HFFc6 (cell line): ENCODE measurements around the gene PCTP. TPM values are rescaled to one million over a fixed set of nuclear protein-coding genes. Genes with fewer than 3 reads are reported as not detected.

Experiments
- DNase-seq: peaks from one replicate; pipeline ENCODE4 v3.0.0-alpha.2; 2018
- H3K27ac Mint-ChIP-seq: 2 replicates; pipeline ENCODE4 v1.8.0; 2020; ENCODE audit warnings: mild to moderate bottlenecking, mixed read lengths
- H3K27me3 Mint-ChIP-seq: 2 replicates; pipeline ENCODE4 v1.8.0; 2021; ENCODE audit warnings: mild to moderate bottlenecking, moderate library complexity, mixed read lengths; ENCODE audit not compliant: insufficient read depth
- H3K36me3 Mint-ChIP-seq: 2 replicates; pipeline ENCODE4 v1.8.0; 2021; ENCODE audit warnings: low read depth, mixed read lengths
- H3K4me1 Mint-ChIP-seq: 2 replicates; pipeline ENCODE4 v1.8.0; 2020; ENCODE audit warnings: low read depth, mixed read lengths
- H3K4me3 Mint-ChIP-seq: 2 replicates; pipeline ENCODE4 v1.8.0; 2020; ENCODE audit warnings: mild to moderate bottlenecking, moderate library complexity, mixed read lengths
- H3K9me3 Mint-ChIP-seq: 2 replicates; pipeline ENCODE4 v1.8.0; 2020; ENCODE audit warnings: mild to moderate bottlenecking, mixed read lengths
- total RNA-seq, 6 experiments: library from RNA; stranded (reverse); fragmentation: NEBNext Ultra II Directional; extraction: Animal tissue kit (Norgen Biotek cat#: 25700); gene quantifications; 2 replicates in 1 of 6; 3 replicates in 5 of 6; pipeline ENCODE4 v1.2.3, GENCODE V29; 2021
- TF ChIP-seq, protein P1 (sequence below): fragments of 200-600 bp; sonication (generic); IDR thresholded peaks from 2 replicates; pipeline ENCODE4 v1.5.0; 2021; ENCODE audit warnings: antibody characterized with exemption, mild to moderate bottlenecking

Gene PCTP
- total RNA-seq, 6 experiments from 2014 or later = 9.7 to 13.5 (median 11.2) TPM

DNA sequence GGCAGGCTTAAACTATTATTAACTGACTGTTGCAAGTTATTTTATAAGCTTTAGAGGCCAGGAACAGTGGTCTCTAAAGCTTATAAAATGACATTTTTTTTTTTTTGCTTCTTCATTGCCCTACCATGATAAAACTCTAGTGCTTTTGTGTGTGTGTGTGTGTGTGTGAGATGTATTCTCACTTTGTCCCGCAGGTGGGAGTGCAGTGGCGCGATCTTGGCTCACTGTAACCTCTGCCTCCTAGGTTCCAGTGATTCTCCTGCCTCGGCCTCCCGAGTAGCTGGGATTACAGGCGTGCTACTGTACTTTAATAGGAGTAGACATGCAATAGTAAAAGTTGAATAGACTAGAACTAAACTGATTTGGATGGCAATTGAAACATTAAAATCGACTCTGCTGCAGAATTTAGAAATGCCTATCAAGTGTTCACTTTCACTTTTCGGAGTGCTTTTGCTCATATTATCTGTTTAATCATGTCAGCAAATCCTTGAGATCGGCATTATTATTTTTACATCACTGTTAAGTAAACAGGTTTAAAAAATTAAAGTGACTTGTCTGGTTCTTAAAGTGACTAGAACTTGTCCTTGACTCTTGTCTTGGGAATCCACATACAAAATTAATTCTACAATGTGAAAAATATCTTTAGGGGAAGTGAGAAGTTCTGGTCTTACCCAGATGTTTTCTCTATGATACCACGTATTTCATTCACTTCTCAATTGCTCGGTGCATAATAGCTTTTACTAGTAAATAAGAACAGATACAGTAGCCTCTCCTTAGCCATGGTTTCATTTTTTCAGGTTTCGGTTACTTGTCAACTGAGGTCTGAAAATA, 8.4 kb upstream of the PCTP start:
- peaks cover 14% of the 10 kb centered on the region; the same call in 1 of the 2 replicates for H3K4me1 Mint-ChIP-seq
- H3K9me3 Mint-ChIP-seq = no peaks in the 10 kb centered on the region
- DNase-seq = no peak
- no peaks in the 10 kb centered on the region for H3K36me3 Mint-ChIP-seq
- peaks cover 10% of the 10 kb centered on the region; the same call in 1 of the 2 replicates for H3K27me3 Mint-ChIP-seq
- TF ChIP-seq, protein P1, sequence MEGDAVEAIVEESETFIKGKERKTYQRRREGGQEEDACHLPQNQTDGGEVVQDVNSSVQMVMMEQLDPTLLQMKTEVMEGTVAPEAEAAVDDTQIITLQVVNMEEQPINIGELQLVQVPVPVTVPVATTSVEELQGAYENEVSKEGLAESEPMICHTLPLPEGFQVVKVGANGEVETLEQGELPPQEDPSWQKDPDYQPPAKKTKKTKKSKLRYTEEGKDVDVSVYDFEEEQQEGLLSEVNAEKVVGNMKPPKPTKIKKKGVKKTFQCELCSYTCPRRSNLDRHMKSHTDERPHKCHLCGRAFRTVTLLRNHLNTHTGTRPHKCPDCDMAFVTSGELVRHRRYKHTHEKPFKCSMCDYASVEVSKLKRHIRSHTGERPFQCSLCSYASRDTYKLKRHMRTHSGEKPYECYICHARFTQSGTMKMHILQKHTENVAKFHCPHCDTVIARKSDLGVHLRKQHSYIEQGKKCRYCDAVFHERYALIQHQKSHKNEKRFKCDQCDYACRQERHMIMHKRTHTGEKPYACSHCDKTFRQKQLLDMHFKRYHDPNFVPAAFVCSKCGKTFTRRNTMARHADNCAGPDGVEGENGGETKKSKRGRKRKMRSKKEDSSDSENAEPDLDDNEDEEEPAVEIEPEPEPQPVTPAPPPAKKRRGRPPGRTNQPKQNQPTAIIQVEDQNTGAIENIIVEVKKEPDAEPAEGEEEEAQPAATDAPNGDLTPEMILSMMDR = no peak
- no peak overlapping the region for H3K27ac Mint-ChIP-seq
- no peak overlapping the region for H3K4me3 Mint-ChIP-seq

DNA sequence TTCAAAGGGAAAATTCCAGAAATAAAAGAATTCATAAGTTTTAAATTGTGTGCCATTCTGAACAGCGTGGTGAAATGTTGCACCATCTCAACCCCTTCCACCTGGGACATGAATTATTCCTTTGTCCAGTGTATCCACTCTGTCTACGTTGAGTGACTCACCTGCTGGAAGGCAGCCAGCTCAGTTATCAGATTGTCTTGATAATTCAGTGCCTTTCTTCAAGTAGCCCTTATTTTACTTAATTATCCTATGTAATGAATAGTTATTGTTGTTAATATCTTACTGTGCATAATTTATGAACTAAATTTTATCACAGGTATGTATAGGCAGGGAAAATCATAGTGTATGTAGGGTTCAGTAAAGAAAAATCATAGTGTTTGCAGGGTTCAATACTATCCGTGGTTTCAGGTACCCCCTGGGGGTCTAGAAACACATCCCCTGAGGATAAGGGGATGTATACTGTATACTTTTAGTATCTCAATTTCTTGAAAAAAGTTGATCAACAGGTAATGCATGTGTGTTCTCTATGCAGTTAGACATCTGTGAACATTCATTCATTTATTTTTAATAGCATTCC, 7.7 kb upstream of the PCTP start:
- Mint-ChIP-seq H3K4me1 (peaks cover 10% of the 10 kb centered on the region; the same call in 1 of the 2 replicates), H3K27ac (no peak overlapping the region), H3K36me3 (no peaks in the 10 kb centered on the region), H3K9me3 (no peaks in the 10 kb centered on the region), H3K27me3 (peaks cover 10% of the 10 kb centered on the region; the same call in 1 of the 2 replicates), H3K4me3 (no peak overlapping the region)
- no peak for DNase-seq
- TF ChIP-seq, protein P1 = no peak

DNA sequence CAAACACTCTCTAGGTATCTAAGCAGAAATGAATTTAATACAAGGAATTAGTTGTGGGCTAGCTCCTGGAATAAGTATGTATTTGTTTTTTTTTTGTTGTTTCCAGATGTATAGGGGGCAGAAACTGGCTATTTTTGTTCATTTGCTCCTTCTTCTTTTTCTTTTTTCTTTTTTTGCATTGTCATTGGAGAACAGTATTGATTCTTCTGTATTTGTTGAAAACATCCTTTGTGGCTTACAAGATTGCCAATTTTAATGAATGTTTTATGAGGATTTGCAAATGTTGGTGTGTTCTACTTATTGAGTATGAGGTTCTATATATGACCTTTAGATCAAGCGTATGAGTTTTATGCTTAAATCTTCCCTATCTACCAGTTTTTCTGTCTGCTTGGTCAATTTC, 5.6 kb upstream of the PCTP start:
- peaks cover 10% of the 10 kb centered on the region; the same call in 1 of the 2 replicates for H3K27me3 Mint-ChIP-seq
- TF ChIP-seq, protein P1 = no peak
- H3K9me3 Mint-ChIP-seq = no peaks in the 10 kb centered on the region
- H3K36me3 Mint-ChIP-seq = no peaks in the 10 kb centered on the region
- H3K4me3 Mint-ChIP-seq = no peak overlapping the region
- peaks cover 8% of the 10 kb centered on the region; the same call in 1 of the 2 replicates for H3K4me1 Mint-ChIP-seq
- no peak for DNase-seq
- H3K27ac Mint-ChIP-seq = no peak overlapping the region

DNA sequence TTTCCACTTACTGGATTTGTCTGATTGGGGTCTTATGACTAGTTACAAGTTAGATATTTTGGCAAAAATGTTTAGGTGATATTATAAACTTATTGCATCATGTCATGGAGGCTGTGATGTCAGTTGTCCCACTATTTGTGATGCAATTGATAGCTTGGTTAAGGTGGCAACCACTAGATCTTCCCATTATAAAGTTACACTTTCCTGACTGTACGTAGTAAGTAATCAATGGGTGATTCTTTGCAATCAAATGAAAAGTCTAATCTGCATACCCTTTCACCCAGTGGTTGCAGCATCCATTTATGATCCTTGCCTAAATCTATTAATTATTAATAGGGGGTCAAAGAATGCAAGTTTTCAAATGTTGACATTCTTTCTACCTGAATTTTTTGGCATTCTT, 4.4 kb upstream of the PCTP start:
- no peak for DNase-seq
- TF ChIP-seq, protein P1 = no peak
- Mint-ChIP-seq H3K4me3 (no peak overlapping the region), H3K36me3 (no peaks in the 10 kb centered on the region), H3K9me3 (no peaks in the 10 kb centered on the region), H3K27me3 (peaks cover 11% of the 10 kb centered on the region; the same call in 1 of the 2 replicates), H3K27ac (no peak overlapping the region), H3K4me1 (peaks cover 14% of the 10 kb centered on the region)

DNA sequence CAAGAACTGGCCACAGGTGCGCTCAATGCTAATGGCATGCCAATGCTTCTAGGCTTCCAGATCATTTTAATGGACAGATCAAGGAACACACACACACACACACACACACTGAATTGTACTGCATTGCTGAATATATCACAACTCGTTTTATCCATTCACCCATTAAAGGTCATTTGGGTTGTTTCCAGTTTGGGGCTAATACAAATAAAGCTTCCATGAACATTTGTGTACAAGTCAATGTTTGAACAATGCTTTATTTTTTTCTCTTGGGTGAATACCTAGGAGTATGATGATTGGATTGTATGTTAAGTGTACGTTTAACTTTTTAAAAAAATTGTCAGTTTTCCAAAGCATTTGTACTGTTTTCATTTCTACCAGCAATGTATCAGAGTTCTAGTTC, 3.6 kb upstream of the PCTP start:
- TF ChIP-seq, protein P1 = no peak
- Mint-ChIP-seq H3K4me1 (peaks cover 22% of the 10 kb centered on the region), H3K27ac (no peak overlapping the region), H3K36me3 (no peaks in the 10 kb centered on the region), H3K9me3 (no peaks in the 10 kb centered on the region), H3K27me3 (peaks cover 11% of the 10 kb centered on the region; the same call in 1 of the 2 replicates), H3K4me3 (no peak overlapping the region)
- DNase-seq = no peak
